RWPE1 (cell line): ENCODE data around the gene KCNJ2.

Experiments used
- CTCF ChIA-PET: fragments of 350-600 bp; sonication (Branson Sonifier 250); formaldehyde crosslinking; extraction: SDS; loops from one replicate; lab custom pipeline; 2021; lab: Yijun Ruan, JAX
- POLR2A ChIA-PET: fragments of 400-600 bp; formaldehyde crosslinking; extraction: SDS; loops from one replicate; lab custom pipeline; 2020; ENCODE audit warnings: antibody characterized with exemption; ENCODE audit not compliant: low non-redundant PET; lab: Yijun Ruan, JAX
- DNase-seq: peaks from one replicate; pipeline ENCODE4 v3.0.0; 2012; ENCODE audit warnings: low spot score
- H3K27ac ChIP-seq: fragments of 450-650 bp; 2 replicates; pipeline ENCODE4 v1.5.1; 2017
- TF ChIP-seq, protein P1 (sequence below): fragments of 450-650 bp; conservative IDR thresholded peaks from 2 replicates; pipeline ENCODE4 v1.5.1; 2017; ENCODE audit warnings: low read depth, mild to moderate bottlenecking

KCNJ2 gene

DNA sequence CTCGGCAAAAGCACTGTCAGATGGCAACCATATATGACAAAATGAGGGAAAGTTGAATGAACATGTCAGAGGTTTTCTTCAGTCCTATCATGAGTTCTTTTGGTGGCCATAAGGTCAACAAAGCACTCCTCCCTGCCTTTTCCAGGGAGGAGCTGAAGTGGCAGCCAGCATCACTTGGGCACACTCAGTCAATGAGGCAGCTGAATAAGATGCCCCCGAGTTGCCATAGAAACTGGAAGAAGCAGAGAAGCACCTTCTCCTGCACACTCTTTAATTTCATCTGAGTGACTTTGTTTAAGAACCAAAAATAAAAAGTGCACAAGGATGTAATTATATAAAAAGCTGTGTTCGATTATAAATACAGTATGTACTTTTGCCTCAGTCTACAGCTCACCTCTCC, 16.0 kb downstream of the KCNJ2 start:
- TF ChIP-seq, protein P1, sequence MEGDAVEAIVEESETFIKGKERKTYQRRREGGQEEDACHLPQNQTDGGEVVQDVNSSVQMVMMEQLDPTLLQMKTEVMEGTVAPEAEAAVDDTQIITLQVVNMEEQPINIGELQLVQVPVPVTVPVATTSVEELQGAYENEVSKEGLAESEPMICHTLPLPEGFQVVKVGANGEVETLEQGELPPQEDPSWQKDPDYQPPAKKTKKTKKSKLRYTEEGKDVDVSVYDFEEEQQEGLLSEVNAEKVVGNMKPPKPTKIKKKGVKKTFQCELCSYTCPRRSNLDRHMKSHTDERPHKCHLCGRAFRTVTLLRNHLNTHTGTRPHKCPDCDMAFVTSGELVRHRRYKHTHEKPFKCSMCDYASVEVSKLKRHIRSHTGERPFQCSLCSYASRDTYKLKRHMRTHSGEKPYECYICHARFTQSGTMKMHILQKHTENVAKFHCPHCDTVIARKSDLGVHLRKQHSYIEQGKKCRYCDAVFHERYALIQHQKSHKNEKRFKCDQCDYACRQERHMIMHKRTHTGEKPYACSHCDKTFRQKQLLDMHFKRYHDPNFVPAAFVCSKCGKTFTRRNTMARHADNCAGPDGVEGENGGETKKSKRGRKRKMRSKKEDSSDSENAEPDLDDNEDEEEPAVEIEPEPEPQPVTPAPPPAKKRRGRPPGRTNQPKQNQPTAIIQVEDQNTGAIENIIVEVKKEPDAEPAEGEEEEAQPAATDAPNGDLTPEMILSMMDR, result no peak
- ChIA-PET CTCF (interaction anchor here (0.6 kb wide), 1 partner anchor 41 kb away, joined by 5 read pairs; no protein-coding TSS in a partner anchor), POLR2A (no interaction called here)
- peak overlapping the region; percentile 64 for H3K27ac ChIP-seq
- DNase-seq, result no peak

DNA sequence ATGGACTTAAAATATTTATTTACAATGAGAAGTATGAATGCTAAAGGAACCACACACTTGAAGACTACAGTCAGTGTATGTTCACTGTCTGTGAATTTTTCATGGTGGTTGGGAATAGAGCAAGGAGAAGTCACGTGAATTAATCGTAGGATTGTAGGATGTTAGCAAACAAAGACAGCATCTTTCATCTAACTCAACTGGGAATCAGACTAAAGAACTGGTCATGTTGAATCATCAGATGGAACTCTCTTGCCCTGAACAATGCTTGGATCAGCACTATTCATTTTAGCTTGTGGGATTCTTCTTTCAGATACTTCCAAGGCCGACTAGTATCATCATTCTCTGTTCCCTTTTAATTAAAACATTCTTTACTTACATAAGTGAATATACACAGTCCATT, 18.1 kb downstream of the KCNJ2 start:
- DNase-seq, result peak; percentile 36
- no peak overlapping the region for H3K27ac ChIP-seq
- POLR2A ChIA-PET, result no interaction called here
- TF ChIP-seq, protein P1, result no peak
- CTCF ChIA-PET, result no interaction called here

DNA sequence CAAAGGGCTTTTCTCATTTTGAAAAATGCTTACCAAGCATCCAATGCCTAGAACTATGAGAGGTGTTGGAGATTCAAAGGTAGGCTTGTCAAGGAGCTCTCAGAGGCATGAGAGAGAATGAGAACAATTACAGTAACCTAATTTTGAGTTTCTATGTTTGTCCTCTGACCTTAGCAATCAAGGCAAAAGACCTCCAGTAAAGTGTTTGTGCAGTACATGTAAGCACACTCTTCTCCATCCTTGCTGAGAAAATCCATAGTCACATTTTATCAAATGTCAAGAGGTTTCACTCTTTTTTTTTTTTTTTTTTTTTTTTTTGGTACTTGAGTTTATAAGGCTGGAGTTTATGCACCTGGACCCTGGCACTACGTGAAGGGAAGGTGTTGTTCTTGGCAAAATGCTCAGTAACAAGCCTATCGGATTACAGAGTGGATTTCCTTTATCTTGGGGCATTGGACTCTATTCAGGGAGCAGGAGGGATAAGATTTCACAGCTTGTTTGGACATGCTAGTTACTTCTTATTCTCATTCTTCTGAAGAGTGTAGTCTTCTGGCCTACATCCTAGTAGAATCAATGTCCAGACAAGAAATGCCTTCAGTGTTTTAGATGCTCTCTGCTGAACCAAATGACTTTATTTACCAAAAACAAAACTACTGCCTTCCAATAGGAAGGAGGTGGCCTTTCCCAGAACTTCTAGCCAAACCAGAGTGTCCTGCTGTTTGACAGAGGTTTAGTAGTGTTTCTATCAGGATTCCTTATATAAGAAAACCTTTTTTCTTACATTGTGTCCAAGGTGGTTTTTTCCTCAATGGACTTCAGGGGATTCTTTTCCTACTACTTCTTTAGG, 21.9 kb downstream of the KCNJ2 start:
- ChIA-PET CTCF (no interaction called here), POLR2A (no interaction called here)
- no peak overlapping the region for H3K27ac ChIP-seq
- peak; percentile 57 for DNase-seq
- TF ChIP-seq, protein P1, result no peak

DNA sequence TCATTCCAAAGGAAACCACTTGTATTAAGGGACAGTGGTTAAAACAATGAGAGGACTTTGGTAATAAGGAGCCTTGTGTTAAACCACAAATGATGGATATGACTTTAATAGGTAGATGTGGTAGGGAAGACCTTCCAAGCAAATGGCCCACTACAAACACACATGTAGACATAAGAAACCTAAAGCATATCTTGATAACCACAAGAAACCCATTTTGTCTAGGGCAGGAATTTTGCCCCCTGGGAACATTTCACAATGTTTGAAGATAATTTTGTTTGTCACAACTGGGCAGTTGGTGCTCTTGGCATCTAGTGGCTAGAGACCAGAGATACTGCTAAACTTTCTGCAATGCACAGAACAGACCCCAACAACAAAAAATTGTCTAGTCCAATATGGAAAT, 25.8 kb downstream of the KCNJ2 start:
- no peak for DNase-seq
- TF ChIP-seq, protein P1, result no peak
- ChIA-PET POLR2A (no interaction called here), CTCF (no interaction called here)
- no peak overlapping the region for H3K27ac ChIP-seq

DNA sequence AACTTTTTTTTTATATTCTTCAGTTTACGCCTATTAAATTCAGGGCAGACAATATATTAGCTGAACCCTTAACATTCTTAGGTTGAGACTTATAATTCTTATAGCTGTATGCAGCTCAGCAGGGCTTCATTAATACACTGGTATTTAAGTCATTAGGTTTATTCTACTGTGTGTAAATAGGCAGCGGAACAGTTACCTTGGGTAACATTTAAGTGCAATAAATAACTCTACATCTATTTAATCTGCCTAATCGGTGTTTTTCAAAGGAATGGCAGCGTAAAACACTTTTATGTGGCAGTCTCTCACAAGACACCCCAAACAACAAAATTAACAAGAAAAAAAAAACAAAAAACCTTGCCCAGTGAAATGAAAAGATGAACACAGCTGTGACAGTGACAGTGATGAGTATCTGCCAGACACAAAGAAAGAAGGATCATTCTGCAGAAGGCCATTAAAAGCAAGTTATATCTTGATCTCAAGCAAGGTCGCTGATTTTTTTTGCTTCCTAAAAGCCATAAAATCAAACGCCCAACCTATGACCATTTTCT, 32.6 kb downstream of the KCNJ2 start:
- TF ChIP-seq, protein P1, result no peak

DNA sequence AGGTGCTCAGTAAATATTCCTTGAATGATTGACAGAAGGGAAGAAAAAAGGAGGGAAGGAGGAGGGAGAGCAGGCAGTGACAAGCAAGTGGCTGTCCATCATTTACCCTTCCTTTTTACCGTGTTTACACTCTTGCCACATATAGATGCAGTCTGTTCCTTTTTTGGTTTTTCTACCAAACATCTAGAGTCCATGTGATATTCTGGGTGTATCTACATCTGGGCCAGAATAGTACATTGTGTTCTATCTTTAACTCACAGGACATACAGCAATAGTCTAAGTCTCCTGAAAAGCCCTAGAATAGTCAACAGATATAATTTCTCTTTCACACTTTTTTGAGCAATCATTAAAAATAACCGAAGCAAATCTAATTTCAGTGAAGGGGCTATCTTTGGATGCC, 33.5 kb downstream of the KCNJ2 start:
- DNase-seq, result no peak
- ChIA-PET POLR2A (no interaction called here), CTCF (interaction anchor here (0.7 kb wide), 1 partner anchor 236 kb away, joined by 4 read pairs; no protein-coding TSS in a partner anchor)
- no peak overlapping the region for H3K27ac ChIP-seq
- TF ChIP-seq, protein P1, result no peak

More for the DNA sequence above, 32.6 kb downstream of the KCNJ2 start:
- no peak for DNase-seq
- ChIA-PET CTCF (no interaction called here), POLR2A (no interaction called here)
- H3K27ac ChIP-seq, result no peak overlapping the region
